ENCODE data around the gene DPP9. TPM values are rescaled to one million over a fixed set of nuclear protein-coding genes. Genes with fewer than 3 reads are reported as not detected.

DPP9 gene
- total RNA-seq, 2 donors from 2014 or later = 36.8 to 48.8 TPM

- Mint-ChIP-seq H3K4me3 (no peak overlapping the region), H3K9me3 (no peaks in the 10 kb centered on the region), H3K27ac (peak overlapping the region; percentile 52), H3K27me3 (ENCODE audit: insufficient read depth) (no peaks in the 10 kb centered on the region), H3K4me1 (no peaks in the 10 kb centered on the region), H3K36me3 (ENCODE audit: low read depth) (peaks cover 49% of the 10 kb centered on the region)
- no peak overlapping the region for H3K4me3 ChIP-seq (ENCODE audit: low read length)
- no peak for TF ChIP-seq CTCF (conservative IDR thresholded peaks at IDR 0.05)
- H3K36me3 ChIP-seq (ENCODE audit: control insufficient read depth, insufficient read depth, low read length) = peaks cover 57% of the 10 kb centered on the region
- H3K9me3 ChIP-seq (ENCODE audit: control insufficient read depth, low read length) = no peaks in the 10 kb centered on the region
- no peak overlapping the region for H3K9ac ChIP-seq (ENCODE audit: extremely low read depth, low read length, poor library complexity, severe bottlenecking)
- H3K27ac ChIP-seq (ENCODE audit: low read depth, low read length) = no peak overlapping the region
- H3K27me3 ChIP-seq (ENCODE audit: control insufficient read depth, insufficient read depth, low read length, poor library complexity, severe bottlenecking) = no peaks in the 10 kb centered on the region
- DNase-seq = no peak
- H3K4me1 ChIP-seq (ENCODE audit: control insufficient read depth, insufficient read depth, low read length) = no peaks in the 10 kb centered on the region
- 90 to 94% methylated on average over 20 of the region's 20 CpGs for WGBS, 2 experiments (ENCODE audit: insufficient coverage in 1 of 2, insufficient read length in 1 of 2)
Measured at GRCh38 chr19:4662020-4662695, 61.5 kb downstream of the DPP9 start.

GRCh38 chr19:4660993-4661392, 62.6 kb downstream of the DPP9 start:
- no peaks in the 10 kb centered on the region for H3K9me3 ChIP-seq (ENCODE audit: control insufficient read depth, low read length)
- Mint-ChIP-seq H3K4me3 (no peak overlapping the region), H3K36me3 (ENCODE audit: low read depth) (peaks cover 46% of the 10 kb centered on the region), H3K4me1 (no peaks in the 10 kb centered on the region), H3K27me3 (ENCODE audit: insufficient read depth) (no peaks in the 10 kb centered on the region), H3K27ac (no peak overlapping the region), H3K9me3 (no peaks in the 10 kb centered on the region)
- no peak overlapping the region for H3K27ac ChIP-seq (ENCODE audit: low read depth, low read length)
- H3K36me3 ChIP-seq (ENCODE audit: control insufficient read depth, insufficient read depth, low read length) = peaks cover 49% of the 10 kb centered on the region
- 90 to 91% methylated on average over 4 of the region's 4 CpGs for WGBS, 2 experiments (ENCODE audit: insufficient coverage in 1 of 2, insufficient read length in 1 of 2)
- H3K4me3 ChIP-seq (ENCODE audit: low read length) = no peak overlapping the region
- H3K4me1 ChIP-seq (ENCODE audit: control insufficient read depth, insufficient read depth, low read length) = no peaks in the 10 kb centered on the region
- TF ChIP-seq CTCF (conservative IDR thresholded peaks at IDR 0.05) = no peak
- no peak overlapping the region for H3K9ac ChIP-seq (ENCODE audit: extremely low read depth, low read length, poor library complexity, severe bottlenecking)
- no peak for DNase-seq
- no peaks in the 10 kb centered on the region for H3K27me3 ChIP-seq (ENCODE audit: control insufficient read depth, insufficient read depth, low read length, poor library complexity, severe bottlenecking)

- Histone ChIP-seq H3K4me1 (ENCODE audit: control insufficient read depth, insufficient read depth, low read length) (no peaks in the 10 kb centered on the region), H3K9me3 (ENCODE audit: control insufficient read depth, low read length) (no peaks in the 10 kb centered on the region), H3K27ac (ENCODE audit: low read depth, low read length) (no peak overlapping the region), H3K27me3 (ENCODE audit: control insufficient read depth, insufficient read depth, low read length, poor library complexity, severe bottlenecking) (no peaks in the 10 kb centered on the region), H3K36me3 (ENCODE audit: control insufficient read depth, insufficient read depth, low read length) (peaks cover 47% of the 10 kb centered on the region), H3K9ac (ENCODE audit: extremely low read depth, low read length, poor library complexity, severe bottlenecking) (no peak overlapping the region), H3K4me3 (ENCODE audit: low read length) (no peak overlapping the region)
- peak; percentile 92 for DNase-seq
- H3K36me3 Mint-ChIP-seq (ENCODE audit: low read depth) = peaks cover 44% of the 10 kb centered on the region
- no peak overlapping the region for H3K4me3 Mint-ChIP-seq
- TF ChIP-seq CTCF (conservative IDR thresholded peaks at IDR 0.05) = peak; percentile 67
- 89 to 93% methylated on average over 9 to 15 of the region's 15 CpGs for WGBS, 2 experiments (ENCODE audit: insufficient coverage in 1 of 2, insufficient read length in 1 of 2)
- H3K27ac Mint-ChIP-seq = no peak overlapping the region
- H3K27me3 Mint-ChIP-seq (ENCODE audit: insufficient read depth) = no peaks in the 10 kb centered on the region
- H3K4me1 Mint-ChIP-seq = no peaks in the 10 kb centered on the region
- no peaks in the 10 kb centered on the region for H3K9me3 Mint-ChIP-seq
Measured at GRCh38 chr19:4660181-4660791, 63.4 kb downstream of the DPP9 start.
